Ovary (tissue), 3 donors: ENCODE data around the gene ZNF592.

Source experiments
- CTCF ChIP-seq, 3 donors: fragments of 450-650 bp in 2 of 3; fragments of 200-600 bp in 1 of 3; IDR thresholded peaks; one replicate each; pipeline versions ENCODE4 v1.5.1 to v1.8.0; 2016 to 2022; ENCODE audit warnings: antibody characterized with exemption in 3 of 3, mild to moderate bottlenecking in 1 of 3
- EP300 ChIP-seq: sonication (generic); formaldehyde crosslinking; IDR thresholded peaks from one replicate; pipeline ENCODE4 v1.6.1; 2017; ENCODE audit warnings: antibody characterized with exemption
- donor health status: DM: no; HTN: no; CAD: no.

- TF ChIP-seq CTCF (IDR thresholded peaks at IDR 0.05): no peak
- TF ChIP-seq EP300: no peak
Observed at GRCh38 chr15:84784262-84784661, 35.9 kb downstream of the ZNF592 start.
